ENCODE data around the gene NFYC.

Gene NFYC

DNA sequence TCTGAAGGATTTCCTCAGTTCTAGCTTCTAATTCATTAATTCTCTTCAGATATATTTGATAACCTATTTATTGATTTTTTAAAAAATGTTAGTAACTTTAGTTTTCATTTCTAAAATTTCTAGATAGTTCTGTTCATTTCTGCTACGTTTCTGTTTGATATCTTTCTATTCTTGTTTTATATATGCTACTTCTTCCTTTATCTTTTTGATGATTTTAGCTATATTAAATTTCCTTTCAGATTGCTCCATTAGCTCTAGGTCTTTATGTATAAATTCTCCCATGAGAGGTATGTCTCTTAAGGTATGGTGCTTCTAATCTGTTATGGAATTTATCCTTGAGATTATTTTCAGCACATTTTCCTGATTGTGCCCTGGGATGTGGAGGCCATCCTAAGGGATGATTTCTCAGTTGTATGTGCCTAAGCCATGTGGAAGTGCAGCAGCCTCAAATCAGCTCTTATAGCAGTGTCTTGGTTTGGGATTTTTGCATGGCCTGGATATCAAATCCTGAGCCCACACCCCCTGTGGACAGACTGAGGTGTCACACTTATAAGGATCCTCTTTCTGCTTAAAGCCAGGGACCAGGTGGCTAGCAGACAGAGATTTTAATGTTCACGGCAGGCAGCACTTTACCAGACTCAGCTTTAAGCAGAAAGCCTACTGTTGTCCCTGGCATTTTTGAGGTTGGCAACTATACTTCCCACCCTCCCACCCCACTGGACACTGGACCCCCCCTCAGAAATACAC lies 85.9 kb downstream of the NFYC start:
- no peak for DNase-seq (ENCODE audit: low read depth in 1 of 2, low spot score in 1 of 2)

DNA sequence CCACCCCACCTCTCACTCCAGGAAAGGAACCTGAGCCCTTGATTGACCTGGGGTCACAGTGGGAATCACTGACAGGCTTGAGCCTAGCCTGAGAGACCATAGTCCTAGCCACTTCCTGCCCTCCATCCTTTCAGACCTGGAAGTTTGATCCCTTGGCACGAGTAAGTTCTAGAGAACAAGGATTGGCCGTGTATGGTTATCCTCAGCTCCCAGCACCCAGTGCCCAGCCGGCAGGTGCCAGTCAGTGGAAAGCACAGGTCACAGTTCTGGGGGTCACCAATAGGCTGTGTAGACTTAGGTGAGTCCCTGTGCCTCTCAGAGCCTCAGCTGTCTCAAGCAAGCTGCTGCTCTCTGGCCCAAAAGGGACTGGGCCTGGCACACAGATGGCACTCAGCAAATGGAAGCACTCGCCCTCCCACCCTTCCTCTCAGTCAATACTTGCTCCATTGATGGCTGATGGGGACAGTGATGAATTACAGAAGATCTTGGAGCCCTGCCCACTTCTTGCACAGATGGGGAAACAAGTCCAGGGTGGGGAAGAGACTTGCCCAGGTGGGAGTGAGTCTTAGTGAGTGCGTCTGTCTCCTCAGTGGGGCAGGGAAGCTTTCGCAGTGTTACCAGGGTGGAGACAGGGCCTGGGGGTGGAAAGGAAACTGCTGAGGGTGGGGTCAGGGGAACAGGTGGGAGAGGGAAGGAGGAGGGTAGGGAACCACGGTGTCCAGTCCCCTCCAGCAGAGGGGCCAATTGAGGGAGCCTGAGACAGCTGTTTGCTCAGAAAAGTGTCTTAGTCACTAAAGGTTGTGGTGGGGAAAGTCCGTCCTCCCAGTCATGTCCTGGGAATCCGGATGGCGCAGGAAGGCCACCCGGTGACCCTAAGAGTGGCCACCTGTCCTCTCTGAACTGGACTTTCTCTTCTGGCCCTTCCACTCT lies 89.4 kb downstream of the NFYC start:
- no peak for DNase-seq (ENCODE audit: low read depth in 1 of 2, low spot score in 1 of 2)

DNA sequence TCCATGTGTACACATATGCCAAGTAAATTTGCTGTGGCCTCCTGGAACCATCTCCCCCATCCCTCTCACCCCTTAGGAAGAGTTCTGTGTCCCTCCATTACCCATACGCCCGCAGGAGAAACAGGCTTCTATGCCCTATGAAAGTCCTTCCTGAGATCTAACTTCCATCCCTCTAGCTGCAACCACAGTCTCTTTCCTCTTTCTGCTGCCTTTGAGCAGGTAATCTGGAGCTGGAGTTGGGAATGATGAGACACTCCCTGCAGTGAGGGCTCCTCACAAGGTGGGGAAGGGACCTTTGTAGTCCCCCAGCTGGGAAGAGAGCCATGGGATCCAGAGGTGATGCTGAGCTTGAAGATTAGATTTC lies 90.1 kb downstream of the NFYC start:
- no peak for DNase-seq (ENCODE audit: low read depth in 1 of 2, low spot score in 1 of 2)

DNA sequence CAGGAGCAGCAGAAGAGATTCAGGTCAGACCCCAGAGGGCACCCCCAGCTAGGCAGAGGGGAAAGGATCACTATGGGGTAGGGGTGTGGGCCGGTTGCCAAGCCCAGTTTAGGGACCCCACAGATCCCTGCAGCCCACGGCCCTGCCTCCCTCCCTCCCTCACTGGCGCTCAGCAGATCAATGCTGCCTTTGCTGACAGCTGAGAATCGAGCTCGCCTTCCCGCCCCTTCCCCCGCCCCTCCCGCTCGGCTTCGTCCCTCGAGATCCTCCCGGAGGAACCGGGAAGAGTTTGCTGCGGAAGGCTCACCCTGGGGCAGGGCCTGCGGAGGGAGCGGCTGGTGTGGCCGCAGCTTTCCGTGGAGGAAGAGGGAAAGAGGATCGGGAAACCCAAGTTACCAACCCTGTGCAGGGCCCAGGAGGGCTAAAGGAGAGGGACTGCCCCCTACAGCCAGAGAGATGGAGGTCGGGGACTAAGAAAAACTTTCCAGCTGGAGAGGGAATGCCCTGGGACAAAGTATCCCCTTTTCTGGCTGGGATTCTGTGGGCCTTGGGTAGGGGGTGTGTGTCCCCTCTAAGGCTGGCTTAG lies 91.0 kb downstream of the NFYC start:
- no peak for DNase-seq (ENCODE audit: low read depth in 1 of 2, low spot score in 1 of 2)

DNA sequence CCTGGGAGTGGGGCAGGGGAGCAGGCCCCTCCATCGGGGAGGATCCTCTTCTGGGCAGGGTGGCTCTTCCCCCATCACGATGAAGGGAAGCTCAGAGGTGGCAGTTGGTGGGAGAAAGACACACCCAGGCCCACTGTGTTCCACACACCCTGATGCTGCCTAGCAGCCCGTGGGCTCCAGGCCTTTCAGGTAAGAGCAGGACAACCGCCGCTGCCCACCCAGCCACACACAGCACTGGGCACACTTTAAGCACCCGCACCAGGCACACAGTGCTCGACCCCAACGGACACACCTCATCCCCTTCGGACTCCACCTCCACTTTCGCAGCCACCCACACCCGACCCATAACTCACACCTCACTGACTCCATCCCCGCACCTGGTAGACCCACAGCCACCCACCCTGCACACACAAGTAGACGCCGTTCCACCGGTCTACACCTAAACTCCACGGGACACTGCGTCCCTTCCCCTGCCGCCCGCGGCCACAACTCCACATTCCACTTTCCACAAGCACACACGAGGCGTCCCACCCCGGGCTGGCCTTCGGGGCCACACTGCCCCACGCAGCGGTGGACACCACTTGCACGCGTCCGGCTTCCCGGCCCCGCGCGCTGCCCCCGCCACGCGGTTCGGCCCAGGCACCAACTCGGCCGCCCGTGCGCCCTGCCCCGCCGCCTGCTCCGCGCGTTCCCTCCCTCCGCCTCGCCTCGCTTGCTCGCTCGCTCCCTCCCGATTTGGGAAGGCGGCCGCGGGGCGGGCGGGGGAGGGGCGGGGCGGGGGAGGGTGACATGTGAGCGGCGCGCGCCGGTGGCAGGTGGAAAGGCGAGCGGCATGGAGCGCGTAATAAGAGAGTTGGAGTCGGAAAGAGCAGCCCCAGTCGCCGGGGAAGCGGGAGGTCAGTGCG lies 91.7 kb downstream of the NFYC start, which contains the start of gene KCNQ4:
Gene KCNQ4, plus strand, starts transcription at position 787 of the 905 bp plus-strand sequence. CDS start 307 bp downstream, outside the sequence.
- no peak for DNase-seq (ENCODE audit: low read depth in 1 of 2, low spot score in 1 of 2)

DNA sequence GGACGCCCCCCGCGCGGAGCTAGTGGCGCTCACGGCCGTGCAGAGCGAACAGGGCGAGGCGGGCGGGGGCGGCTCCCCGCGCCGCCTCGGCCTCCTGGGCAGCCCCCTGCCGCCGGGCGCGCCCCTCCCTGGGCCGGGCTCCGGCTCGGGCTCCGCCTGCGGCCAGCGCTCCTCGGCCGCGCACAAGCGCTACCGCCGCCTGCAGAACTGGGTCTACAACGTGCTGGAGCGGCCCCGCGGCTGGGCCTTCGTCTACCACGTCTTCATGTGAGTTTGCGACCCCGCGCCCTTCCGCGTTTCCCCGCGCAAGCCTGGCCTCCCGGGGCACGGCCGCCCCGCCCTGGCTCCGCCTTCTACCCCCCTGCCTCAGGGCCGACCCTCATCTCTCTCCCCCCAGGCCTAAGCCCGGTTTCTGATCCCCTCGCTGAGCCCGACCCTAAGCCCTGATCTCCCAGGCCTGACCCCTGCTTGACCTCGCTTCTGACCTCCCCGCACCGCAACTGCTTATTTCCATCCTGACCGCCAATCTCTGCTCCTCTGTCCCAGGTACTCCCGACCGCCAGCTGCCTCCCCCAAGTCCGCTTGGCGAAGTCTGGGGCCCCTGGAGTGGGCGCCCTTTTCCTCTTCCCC lies 92.8 kb downstream of the NFYC start:
- no peak for DNase-seq (ENCODE audit: low read depth in 1 of 2, low spot score in 1 of 2)

DNA sequence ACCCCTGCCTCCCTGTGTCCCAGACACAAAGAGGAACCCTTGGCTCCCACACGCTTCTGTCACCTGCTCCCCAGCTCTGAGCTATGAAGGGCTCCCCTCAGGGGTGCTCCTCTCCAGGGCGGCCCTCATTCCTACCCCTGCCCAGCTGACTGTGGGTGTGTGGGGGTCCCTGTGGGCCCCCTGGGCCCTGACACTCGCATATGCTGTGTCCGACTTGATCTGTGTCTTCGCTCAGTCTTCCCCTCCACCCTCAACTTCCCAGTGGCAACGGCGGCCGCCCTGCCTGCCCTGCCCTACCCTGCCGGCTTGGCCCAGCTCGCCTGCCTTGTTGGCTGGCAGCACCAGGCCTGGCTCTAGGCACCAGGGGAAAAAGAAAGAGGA lies 93.3 kb downstream of the NFYC start:
- no peak for DNase-seq (ENCODE audit: low read depth in 1 of 2, low spot score in 1 of 2)

DNA sequence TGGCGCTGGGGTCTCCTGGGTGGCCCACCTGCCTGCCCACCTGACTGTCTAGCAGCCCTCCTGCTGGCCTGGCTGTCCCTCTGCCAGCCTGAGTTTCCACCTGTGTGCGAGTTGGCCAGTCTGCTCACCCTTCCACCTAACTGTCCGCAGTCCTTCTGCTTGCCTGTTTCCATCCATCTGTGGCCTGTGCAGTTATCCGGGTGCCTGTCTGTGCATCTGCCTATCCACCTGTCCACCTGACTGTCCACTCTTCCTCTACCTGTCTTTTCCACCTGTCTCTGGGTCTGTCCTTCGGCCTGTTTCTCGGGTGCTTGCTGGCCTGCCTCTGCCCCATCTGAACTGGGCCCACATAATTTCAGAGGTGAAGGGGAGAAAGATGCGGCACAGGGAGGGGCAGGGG lies 93.9 kb downstream of the NFYC start:
- DNase-seq (ENCODE audit: low read depth in 1 of 2, low spot score in 1 of 2) = no peak

DNA sequence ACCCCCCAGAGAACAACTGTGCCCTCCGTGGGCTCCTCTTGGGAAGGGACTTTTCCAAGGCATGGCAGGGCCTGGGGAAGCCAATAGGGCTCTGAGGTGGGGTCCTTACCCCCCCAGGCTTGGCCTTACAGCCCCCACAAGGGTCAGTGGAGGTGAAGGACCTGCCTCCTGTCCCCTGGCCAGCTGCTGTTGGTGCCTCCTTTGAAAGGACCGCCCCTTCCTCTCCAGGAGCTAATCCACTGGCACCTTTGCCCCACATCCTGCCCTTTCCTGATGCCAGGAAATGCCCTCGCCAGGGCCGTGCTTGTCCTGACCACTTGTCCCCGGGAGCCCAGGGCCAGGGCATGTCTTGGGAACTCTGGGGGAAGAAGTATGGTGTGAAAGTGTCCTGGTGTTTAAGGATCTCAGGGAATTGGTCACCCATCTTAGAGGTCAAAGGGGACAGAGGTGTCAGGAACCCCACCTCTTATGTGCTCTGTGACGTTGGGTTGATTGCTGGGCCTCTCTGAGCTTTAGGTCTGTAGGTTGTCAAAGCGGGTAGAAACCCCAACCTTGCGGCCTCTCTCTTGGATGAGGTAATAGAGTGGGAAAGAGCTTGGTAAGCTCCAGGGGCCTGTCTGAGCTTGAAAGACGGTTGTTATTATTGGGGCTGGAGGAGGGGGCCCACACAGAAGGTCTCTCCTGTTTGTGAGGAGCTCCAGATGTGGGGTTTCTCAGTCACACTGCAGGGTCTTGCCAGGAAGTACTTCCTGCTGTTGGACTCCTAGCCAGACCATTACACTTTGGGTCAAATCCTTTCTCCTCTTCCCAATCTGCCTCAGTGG lies 94.9 kb downstream of the NFYC start:
- DNase-seq (ENCODE audit: low read depth in 1 of 2, low spot score in 1 of 2) = no peak

DNA sequence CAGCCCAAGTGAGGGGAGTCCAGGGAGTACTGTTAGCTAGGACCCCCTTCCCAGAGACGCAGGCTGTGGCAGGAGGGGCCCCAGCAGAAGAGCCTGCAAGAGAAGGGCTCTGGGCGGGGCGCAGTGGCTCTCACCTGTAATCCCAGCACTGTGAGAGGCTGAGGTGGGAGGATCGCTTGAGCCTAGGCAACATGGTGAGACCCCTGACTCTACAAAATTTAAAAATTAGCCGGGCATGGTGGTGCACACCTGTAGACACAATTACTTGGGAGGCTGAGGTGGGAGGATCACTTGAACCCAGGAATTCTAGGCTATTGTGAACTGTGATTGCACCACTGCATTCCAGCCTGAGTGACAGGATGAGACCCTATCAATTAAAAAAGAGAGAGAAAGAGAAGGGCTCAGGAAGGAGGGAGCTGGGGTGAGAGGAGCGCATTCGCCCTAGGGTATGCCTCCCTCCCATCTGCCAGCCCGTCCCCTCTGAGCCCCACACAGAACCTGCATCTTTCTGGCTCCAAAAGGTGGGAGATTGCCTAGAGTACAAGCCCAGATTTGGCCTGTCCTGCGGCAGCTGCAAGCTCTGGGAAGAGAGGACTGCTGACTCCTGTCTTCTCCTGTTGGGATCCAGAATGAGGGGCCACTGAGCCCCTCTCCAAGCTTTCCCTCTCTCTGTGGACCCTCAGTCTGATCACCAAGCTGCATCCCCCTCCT lies 95.6 kb downstream of the NFYC start:
- no peak for DNase-seq (ENCODE audit: low read depth in 1 of 2, low spot score in 1 of 2)

DNA sequence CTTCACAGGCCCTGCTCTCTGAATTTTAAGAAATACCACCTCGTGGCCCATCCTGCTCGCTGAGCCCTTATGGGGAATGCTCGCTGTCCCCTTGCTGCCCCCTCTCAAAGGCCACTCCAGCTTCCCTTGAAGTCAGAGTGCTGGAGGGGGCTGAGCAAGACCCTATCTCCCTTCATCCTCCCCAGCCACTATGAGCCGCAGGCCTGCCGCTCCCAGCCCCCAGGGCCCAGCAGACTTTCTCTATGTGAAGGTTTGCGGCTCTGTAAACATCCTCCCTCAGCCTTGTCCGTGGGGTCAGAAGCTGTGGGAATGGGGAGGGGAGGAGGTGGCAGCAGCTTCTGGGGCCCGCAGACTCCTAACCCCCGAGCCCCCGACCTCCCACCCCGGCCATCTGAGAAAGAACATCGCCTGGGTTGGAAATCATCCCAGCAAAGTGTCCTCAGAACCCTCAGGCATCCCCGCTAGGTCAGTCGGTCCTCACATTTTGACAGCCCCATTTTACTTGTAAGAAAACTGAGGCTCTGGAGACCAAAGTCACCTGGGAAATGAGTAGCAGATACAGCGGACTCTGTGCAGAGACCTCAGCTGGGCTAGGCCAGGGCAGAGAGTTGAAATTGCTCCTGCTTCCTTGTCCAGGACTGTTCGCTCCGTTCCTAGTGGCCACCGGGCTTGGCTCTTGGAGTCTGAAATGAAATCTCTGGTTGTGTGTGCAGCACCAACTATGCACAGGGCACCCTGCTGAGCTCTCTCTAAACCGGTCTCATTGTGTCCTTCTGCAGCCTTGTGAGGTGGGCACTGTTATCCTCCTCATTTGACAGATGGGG lies 96.4 kb downstream of the NFYC start:
- no peak for DNase-seq (ENCODE audit: low read depth in 1 of 2, low spot score in 1 of 2)

DNA sequence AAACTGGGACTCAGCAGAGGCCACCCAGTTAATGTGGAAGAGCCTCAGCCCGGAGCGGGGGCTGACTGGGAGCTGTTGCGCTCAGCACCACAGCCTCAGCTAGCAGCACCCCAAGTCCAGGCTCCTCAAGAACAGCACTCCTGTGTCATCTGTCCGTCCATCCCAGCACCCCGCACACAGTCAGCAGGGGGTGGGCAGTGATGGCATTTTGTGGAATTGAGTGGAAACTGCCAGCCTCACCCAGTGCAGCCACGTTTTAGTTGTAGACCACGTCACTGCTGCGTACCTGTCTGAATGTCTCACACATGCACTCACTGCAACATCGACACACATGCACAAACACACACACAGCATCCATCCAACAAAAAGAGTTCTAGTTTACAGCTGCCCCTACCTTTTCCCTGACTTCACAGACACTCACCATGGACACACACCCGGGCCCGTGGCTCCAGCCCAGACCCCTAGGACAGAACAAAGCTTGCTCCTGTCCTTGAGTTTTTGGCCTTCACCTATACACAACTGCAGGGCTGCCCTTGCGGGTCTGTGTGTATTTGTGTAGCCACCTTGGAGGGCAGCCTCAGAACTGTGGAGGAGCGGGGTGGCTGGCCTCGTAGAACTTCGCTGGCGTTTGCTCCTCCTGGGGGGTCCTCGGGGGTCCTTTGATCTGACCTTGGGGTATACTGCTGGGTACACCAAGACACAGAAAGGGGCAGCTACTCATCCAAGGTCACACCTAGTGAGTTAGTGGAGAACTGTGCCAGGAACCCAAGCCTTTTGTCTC lies 97.2 kb downstream of the NFYC start:
- no peak for DNase-seq (ENCODE audit: low read depth in 1 of 2, low spot score in 1 of 2)

DNA sequence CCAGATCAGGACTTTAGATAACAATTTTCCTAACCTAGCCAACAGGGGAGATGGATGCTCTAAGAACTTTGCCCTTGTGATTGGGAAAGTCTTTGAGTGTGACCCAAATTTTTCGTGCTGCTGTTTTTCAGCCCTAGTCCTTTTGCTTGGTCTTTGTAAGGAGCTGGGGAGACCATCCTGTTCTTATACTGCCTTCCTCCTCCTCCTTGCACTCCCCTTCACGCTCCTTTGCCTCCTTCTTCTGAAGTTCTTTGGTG lies 97.8 kb downstream of the NFYC start:
- no peak for DNase-seq (ENCODE audit: low read depth in 1 of 2, low spot score in 1 of 2)

DNA sequence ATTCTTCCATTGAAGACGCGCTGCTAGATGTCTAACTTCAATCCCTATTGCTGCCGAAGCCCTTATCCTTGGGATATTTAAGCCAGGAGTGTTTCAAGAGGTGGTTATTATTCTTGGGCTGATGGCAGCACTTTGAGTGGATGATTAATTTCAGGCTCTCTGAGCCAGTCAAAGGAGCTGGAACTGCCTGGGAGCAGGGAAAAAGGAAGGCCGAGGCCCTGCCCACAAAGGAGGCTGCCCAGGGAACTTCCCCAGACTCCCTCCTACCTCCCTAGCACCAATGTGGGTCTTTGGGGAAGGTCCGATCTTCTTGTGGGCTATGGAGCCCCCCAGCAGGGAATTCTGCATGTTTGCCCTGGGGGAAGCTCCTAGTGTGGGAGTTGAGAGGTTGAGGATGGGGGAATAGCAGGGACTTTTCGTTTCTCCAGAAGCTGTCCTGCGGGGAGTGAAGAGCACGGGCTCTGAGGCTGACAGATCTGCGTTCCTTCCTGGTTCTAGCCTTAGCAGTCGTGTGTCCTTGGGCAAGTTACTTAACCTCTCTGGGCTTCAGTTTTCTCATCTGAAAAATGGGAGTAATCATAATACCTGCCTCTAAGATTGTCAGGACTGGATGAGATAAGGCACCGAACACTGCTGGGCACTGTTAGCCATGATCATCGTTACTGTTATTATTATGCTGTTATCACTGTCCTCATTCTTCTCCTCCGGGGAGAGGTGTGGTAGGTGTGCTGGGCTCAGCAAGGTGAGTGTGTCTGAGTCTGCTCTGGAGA lies 98.3 kb downstream of the NFYC start:
- DNase-seq (ENCODE audit: low read depth in 1 of 2, low spot score in 1 of 2) = no peak

DNA sequence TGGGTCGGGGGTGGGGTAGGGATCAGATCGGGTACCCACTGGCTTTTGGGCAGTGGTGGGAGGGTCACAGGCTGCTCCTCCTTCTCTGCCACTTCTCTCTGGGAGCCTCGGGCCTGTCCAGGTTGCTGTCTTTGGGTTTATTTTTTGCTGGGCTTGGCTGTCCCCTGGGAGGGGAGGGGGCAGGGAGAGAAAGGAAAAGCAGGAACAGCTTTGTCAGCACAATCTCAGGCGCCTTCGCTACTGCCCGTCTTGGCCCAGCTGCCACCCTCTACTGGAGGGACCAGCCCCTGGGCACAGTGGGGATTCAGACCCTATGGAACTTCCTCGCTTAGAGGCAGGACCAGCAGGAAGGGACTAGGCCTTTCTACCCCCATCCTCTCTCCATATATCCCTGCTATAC lies 100.5 kb downstream of the NFYC start:
- no peak for DNase-seq (ENCODE audit: low read depth in 1 of 2, low spot score in 1 of 2)

DNA sequence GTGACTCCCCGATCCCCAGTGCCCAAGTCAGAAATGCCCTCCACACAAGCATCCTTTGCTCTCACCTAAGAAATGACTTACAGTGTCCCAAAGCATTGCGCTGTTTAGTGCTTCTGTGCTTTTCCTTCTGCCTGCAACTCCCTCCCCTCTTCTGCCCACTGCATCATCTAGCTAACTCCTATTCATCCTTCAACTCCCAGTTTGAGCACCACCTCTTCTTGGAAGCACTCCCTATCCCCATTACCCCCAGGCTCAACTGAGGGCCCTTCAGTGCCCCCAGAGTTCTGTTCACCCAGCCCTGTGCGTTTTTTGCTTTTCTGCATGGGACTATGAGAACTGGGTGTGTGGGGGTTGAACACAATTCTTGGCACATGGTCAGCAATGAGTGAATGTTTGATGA lies 102.1 kb downstream of the NFYC start:
- DNase-seq (ENCODE audit: low read depth in 1 of 2, low spot score in 1 of 2) = no peak

DNA sequence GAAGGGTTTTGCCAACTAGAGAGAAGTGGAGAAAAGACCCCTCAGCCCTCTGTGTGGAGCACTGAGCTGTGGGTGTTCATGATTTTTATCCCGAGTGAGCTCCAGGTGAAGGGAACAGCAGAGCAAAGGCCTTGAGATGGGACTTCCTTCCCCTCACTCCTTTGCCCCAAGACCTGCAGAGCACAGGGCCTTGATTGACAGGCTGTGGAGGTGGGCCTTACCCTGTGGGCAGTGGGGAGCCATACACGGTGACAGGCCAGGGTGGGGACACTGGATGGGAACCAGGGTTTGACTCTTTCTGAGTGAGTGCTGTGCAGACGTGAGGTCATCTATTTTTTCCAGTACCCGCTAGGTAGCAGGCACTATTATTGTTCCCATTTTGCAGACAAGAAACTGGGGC lies 102.5 kb downstream of the NFYC start:
- no peak for DNase-seq (ENCODE audit: low read depth in 1 of 2, low spot score in 1 of 2)

Data from activated CD4-positive, alpha-beta T cell treated with anti-CD3 and anti-CD28 coated beads, Interleukin-2, amount 50 U/mL, for 24 hours (primary cell).